ENCODE results near the gene FARS2. TPM values are rescaled to one million over a fixed set of nuclear protein-coding genes. Genes with fewer than 3 reads are reported as not detected.

The FARS2 gene
- total RNA-seq, 1 experiment from 2014 or later = 13.8 TPM

DNA sequence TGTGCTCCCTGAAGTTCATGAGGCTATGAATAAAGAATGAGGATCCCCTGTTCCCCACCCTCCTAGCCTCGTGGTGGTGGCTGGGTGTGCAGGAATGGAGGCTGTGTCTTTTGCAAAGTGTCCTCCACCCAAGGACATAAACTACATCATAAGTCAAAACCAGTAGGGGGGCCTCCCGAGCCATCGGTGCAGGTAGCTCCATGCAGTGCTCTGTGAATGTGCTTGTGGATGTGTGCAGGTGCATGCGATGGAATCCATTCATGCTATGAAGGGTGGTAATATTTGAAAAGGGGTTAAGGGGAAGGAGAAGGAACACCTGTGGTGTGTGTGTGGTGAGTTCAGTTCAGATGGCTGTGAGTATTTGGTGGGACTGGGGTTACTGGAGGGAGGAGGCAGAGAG, 548.1 kb downstream of the FARS2 start:
- RAD21 ChIA-PET (ENCODE audit: low non-redundant PET in 1 of 2, low total read pairs in 2 of 2, uncharacterized antibody in 2 of 2, unreplicated experiment in 2 of 2) = no interaction called here
- H3K9me2 ChIP-seq (ENCODE audit: insufficient read depth) = no peaks in the 10 kb centered on the region
- H2AFZ ChIP-seq (ENCODE audit: low read depth, low read length, poor library complexity, severe bottlenecking) = no peak overlapping the region
- TF ChIP-seq RAD21 (IDR thresholded peaks at IDR 0.05; ENCODE audit: low read depth) (peak; percentile 19), ELF1 (IDR thresholded peaks at IDR 0.05; ENCODE audit: borderline replicate concordance, low read depth) (no peak)
- H3K4me2 ChIP-seq (ENCODE audit: low read length) = no peak overlapping the region
- H4K20me1 ChIP-seq (ENCODE audit: insufficient read depth) = no peaks in the 10 kb centered on the region
- H3K36me3 ChIP-seq (ENCODE audit: control insufficient read depth in 1 of 2, insufficient read depth in 2 of 2, low read length in 2 of 2) = no peaks in the 10 kb centered on the region
- H3K4me3 ChIP-seq (replicated peaks in 1 of 2; ENCODE audit: low read depth in 1 of 2, low read length in 2 of 2) = no peak overlapping the region
- ATAC-seq (no peak), DNase-seq (ENCODE audit: low read depth, low spot score) (no peak)
- H3K9ac ChIP-seq (ENCODE audit: low read length) = no peak overlapping the region
- no peaks in the 10 kb centered on the region; the same call in 1 of the 2 replicates for H3K27me3 ChIP-seq (ENCODE audit: insufficient read depth, low read length)
- H3K9me3 ChIP-seq (ENCODE audit: control insufficient read depth in 1 of 2, insufficient read depth in 1 of 2, low read depth in 1 of 2, low read length in 2 of 2) = no peaks in the 10 kb centered on the region
- CTCF ChIA-PET = no interaction called here
- intact Hi-C loops (cut with micrococcal nuclease) = no loop called here
- no peaks in the 10 kb centered on the region for H3K79me2 ChIP-seq (ENCODE audit: insufficient read depth, low read length)
- H3K4me1 ChIP-seq (ENCODE audit: control insufficient read depth in 1 of 2, insufficient read depth in 2 of 2, low read length in 2 of 2) = no peaks in the 10 kb centered on the region
- no TSS peak for BruUV-seq (replicated peaks)
- H3K27ac ChIP-seq (ENCODE audit: low read depth, low read length) = no peak overlapping the region
- POLR2A ChIA-PET = no interaction called here

DNA sequence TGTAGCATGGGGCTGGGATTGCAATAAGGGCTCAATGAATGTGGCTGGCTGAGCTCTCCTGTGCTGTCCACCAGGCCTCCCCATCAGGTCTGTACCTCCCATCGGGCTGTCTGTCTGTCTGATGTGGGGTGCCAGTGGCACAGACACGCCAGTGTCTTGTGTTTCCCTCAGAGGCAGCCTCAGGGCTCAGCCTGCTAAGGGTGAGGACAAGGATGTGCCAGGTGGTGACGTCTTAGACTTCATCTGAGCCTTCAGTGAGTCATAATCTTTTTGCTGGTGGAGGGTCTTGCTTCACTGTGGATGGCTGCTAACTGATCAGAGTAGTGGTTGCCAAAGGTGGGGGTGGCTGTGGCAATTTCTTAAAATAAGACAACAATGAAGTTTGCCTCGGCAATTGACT, 550.7 kb downstream of the FARS2 start:
- intact Hi-C loops (cut with micrococcal nuclease) = no loop called here
- RAD21 ChIA-PET (ENCODE audit: low non-redundant PET in 1 of 2, low total read pairs in 2 of 2, uncharacterized antibody in 2 of 2, unreplicated experiment in 2 of 2) = no interaction called here
- BruUV-seq (replicated peaks) = no TSS peak

More for the DNA sequence above, 550.7 kb downstream of the FARS2 start:
- H2AFZ ChIP-seq (ENCODE audit: low read depth, low read length, poor library complexity, severe bottlenecking) = no peak overlapping the region
- TF ChIP-seq EGR1 (IDR thresholded peaks at IDR 0.05; ENCODE audit: low read depth) (no peak), RAD21 (IDR thresholded peaks at IDR 0.05; ENCODE audit: low read depth) (no peak), CEBPB (IDR thresholded peaks at IDR 0.05; ENCODE audit: low read depth) (no peak), SP1 (IDR thresholded peaks at IDR 0.05; ENCODE audit: low read depth) (no peak), SIN3A (IDR thresholded peaks at IDR 0.05; ENCODE audit: low read depth) (no peak), ZNF274 (IDR thresholded peaks at IDR 0.05; ENCODE audit: low read depth, low read length) (no peak), ZFX (IDR thresholded peaks at IDR 0.05) (no peak), JUND (IDR thresholded peaks at IDR 0.05) (no peak), SRF (IDR thresholded peaks at IDR 0.05; ENCODE audit: low read depth) (no peak), EZH2 (IDR thresholded peaks at IDR 0.05) (no peak), ELF1 (IDR thresholded peaks at IDR 0.05; ENCODE audit: borderline replicate concordance, low read depth) (no peak)
- TF ChIP-seq, protein P1, sequence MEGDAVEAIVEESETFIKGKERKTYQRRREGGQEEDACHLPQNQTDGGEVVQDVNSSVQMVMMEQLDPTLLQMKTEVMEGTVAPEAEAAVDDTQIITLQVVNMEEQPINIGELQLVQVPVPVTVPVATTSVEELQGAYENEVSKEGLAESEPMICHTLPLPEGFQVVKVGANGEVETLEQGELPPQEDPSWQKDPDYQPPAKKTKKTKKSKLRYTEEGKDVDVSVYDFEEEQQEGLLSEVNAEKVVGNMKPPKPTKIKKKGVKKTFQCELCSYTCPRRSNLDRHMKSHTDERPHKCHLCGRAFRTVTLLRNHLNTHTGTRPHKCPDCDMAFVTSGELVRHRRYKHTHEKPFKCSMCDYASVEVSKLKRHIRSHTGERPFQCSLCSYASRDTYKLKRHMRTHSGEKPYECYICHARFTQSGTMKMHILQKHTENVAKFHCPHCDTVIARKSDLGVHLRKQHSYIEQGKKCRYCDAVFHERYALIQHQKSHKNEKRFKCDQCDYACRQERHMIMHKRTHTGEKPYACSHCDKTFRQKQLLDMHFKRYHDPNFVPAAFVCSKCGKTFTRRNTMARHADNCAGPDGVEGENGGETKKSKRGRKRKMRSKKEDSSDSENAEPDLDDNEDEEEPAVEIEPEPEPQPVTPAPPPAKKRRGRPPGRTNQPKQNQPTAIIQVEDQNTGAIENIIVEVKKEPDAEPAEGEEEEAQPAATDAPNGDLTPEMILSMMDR (IDR thresholded peaks at IDR 0.05 in 2 of 3, conservative IDR thresholded peaks at IDR 0.05 in 1 of 3; ENCODE audit: borderline replicate concordance in 1 of 3, insufficient read depth in 1 of 3, low read depth in 2 of 3, low read length in 2 of 3) = no peak
- TF ChIP-seq, protein P2, sequence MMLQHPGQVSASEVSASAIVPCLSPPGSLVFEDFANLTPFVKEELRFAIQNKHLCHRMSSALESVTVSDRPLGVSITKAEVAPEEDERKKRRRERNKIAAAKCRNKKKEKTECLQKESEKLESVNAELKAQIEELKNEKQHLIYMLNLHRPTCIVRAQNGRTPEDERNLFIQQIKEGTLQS (IDR thresholded peaks at IDR 0.05) = no peak
- TF ChIP-seq, protein P3, sequence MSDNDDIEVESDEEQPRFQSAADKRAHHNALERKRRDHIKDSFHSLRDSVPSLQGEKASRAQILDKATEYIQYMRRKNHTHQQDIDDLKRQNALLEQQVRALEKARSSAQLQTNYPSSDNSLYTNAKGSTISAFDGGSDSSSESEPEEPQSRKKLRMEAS (IDR thresholded peaks at IDR 0.05) = no peak
- TF ChIP-seq, protein P4, sequence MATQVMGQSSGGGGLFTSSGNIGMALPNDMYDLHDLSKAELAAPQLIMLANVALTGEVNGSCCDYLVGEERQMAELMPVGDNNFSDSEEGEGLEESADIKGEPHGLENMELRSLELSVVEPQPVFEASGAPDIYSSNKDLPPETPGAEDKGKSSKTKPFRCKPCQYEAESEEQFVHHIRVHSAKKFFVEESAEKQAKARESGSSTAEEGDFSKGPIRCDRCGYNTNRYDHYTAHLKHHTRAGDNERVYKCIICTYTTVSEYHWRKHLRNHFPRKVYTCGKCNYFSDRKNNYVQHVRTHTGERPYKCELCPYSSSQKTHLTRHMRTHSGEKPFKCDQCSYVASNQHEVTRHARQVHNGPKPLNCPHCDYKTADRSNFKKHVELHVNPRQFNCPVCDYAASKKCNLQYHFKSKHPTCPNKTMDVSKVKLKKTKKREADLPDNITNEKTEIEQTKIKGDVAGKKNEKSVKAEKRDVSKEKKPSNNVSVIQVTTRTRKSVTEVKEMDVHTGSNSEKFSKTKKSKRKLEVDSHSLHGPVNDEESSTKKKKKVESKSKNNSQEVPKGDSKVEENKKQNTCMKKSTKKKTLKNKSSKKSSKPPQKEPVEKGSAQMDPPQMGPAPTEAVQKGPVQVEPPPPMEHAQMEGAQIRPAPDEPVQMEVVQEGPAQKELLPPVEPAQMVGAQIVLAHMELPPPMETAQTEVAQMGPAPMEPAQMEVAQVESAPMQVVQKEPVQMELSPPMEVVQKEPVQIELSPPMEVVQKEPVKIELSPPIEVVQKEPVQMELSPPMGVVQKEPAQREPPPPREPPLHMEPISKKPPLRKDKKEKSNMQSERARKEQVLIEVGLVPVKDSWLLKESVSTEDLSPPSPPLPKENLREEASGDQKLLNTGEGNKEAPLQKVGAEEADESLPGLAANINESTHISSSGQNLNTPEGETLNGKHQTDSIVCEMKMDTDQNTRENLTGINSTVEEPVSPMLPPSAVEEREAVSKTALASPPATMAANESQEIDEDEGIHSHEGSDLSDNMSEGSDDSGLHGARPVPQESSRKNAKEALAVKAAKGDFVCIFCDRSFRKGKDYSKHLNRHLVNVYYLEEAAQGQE (IDR thresholded peaks at IDR 0.05; ENCODE audit: low read depth) = no peak
- H4K20me1 ChIP-seq (ENCODE audit: insufficient read depth) = no peaks in the 10 kb centered on the region
- ATAC-seq (no peak), DNase-seq (ENCODE audit: low read depth, low spot score) (no peak)
- CTCF ChIA-PET = no interaction called here
- no peak overlapping the region for H3K9ac ChIP-seq (ENCODE audit: low read length)
- no peak overlapping the region for H3K27ac ChIP-seq (ENCODE audit: low read depth, low read length)
- no peaks in the 10 kb centered on the region for H3K79me2 ChIP-seq (ENCODE audit: insufficient read depth, low read length)
- no peaks in the 10 kb centered on the region for H3K4me1 ChIP-seq (ENCODE audit: control insufficient read depth in 1 of 2, insufficient read depth in 2 of 2, low read length in 2 of 2)
- no peaks in the 10 kb centered on the region for H3K36me3 ChIP-seq (ENCODE audit: control insufficient read depth in 1 of 2, insufficient read depth in 2 of 2, low read length in 2 of 2)
- H3K27me3 ChIP-seq (ENCODE audit: insufficient read depth, low read length) = peaks cover 13% of the 10 kb centered on the region
- POLR2A ChIA-PET = no interaction called here
- H3K4me3 ChIP-seq (replicated peaks in 1 of 2; ENCODE audit: low read depth in 1 of 2, low read length in 2 of 2) = no peak overlapping the region
- no peaks in the 10 kb centered on the region for H3K9me2 ChIP-seq (ENCODE audit: insufficient read depth)
- no peaks in the 10 kb centered on the region for H3K9me3 ChIP-seq (ENCODE audit: control insufficient read depth in 1 of 2, insufficient read depth in 1 of 2, low read depth in 1 of 2, low read length in 2 of 2)
- H3K4me2 ChIP-seq (ENCODE audit: low read length) = no peak overlapping the region

All from HCT116 (cell line).